IPS-18c (cell line): ENCODE measurements around the gene GFM2.
"Not testable (repeated sequence)": the region's sequence is repeated elsewhere in the genome, so short reads cannot be mapped to it uniquely, and the experiment has no call there.

ENCODE experiments used
- H3K4me3 ChIP-seq: 2 replicates; pipeline ENCODE4 v1.7.0; 2013; ENCODE audit warnings: low read depth, mild to moderate bottlenecking, low read length, moderate library complexity; ENCODE audit not compliant: insufficient read depth
- H3K9me3 ChIP-seq: one replicate; pipeline ENCODE4 v1.6.1; 2013; ENCODE audit warnings: mild to moderate bottlenecking, low read length, moderate library complexity; ENCODE audit not compliant: control insufficient read depth, insufficient read depth

GFM2 gene

DNA sequence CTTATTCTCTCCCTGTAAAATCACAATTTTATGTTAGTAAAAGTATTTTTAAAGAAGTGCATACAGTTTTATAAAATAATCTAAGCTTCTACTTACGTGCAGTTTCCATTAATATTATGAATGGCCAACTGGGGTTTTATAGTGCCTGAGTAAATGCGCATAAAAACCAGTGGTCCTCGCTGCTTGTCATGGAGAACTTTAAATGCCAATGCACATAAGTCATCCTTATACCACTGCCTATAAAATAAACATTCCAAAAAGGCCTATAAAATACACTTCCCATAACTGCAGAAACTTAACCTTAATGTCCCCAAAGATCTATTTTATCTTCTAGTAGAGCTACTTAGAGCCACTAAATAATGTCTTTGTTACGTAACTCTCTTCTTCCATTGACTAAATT, 28.5 kb downstream of the GFM2 start:
- no peak overlapping the region for H3K4me3 ChIP-seq
- no peaks in the 10 kb centered on the region for H3K9me3 ChIP-seq

- H3K4me3 ChIP-seq = no peak overlapping the region
- H3K9me3 ChIP-seq = peaks cover 2% of the 10 kb centered on the region
Measured at GRCh38 chr5:74736759-74737158, 30.2 kb downstream of the GFM2 start.

DNA sequence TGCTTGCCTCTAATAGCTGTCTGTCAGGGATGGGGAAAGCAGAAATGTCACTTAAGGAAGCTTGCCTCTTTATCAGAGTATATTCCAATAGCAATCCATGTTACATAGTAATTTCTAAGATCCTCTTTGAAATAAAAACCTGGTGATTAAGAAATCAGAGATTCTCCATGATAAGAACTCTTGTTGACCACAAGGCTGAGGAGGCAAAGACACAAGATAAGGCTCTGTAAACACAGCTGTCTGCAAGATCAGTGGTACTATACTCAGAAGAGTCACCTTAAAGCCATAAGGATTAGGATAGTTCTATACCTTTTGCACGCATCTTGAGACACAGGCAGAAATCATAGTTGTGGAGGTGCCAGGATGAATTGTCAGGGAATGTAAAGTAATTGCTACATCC, 41.6 kb downstream of the GFM2 start:
- Histone ChIP-seq H3K4me3 (no peak overlapping the region), H3K9me3 (no peaks in the 10 kb centered on the region)

- H3K9me3 ChIP-seq = no peaks in the 10 kb centered on the region
Measured at GRCh38 chr5:74722271-74722670, 44.6 kb downstream of the GFM2 start.

GRCh38 chr5:74717596-74717995, 49.3 kb downstream of the GFM2 start:
- Histone ChIP-seq H3K9me3 (no peaks in the 10 kb centered on the region), H3K4me3 (no peak overlapping the region)

More at GRCh38 chr5:74722271-74722670, 44.6 kb downstream of the GFM2 start:
- no peak overlapping the region for H3K4me3 ChIP-seq

DNA sequence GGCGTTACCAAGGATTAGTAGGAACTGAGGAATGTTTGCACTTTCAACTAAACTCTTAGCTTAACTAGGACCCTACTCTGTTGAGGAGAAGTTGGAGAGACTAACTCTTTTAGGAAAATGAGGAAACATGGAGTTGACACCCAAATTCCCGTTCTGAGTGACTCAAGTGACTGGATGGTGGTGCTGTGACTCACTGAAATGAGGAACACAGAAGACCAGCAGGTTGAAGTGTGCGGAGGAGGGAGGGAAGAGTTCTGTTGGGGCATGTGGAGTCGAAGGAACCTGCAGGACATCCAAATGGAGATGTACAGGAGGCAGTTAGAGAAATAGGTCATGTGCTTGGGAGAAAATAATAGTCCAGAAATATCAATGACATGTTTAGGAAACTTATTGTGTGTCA, 73.7 kb downstream of the GFM2 start:
- no peak overlapping the region for H3K4me3 ChIP-seq
- H3K9me3 ChIP-seq = no peaks in the 10 kb centered on the region

DNA sequence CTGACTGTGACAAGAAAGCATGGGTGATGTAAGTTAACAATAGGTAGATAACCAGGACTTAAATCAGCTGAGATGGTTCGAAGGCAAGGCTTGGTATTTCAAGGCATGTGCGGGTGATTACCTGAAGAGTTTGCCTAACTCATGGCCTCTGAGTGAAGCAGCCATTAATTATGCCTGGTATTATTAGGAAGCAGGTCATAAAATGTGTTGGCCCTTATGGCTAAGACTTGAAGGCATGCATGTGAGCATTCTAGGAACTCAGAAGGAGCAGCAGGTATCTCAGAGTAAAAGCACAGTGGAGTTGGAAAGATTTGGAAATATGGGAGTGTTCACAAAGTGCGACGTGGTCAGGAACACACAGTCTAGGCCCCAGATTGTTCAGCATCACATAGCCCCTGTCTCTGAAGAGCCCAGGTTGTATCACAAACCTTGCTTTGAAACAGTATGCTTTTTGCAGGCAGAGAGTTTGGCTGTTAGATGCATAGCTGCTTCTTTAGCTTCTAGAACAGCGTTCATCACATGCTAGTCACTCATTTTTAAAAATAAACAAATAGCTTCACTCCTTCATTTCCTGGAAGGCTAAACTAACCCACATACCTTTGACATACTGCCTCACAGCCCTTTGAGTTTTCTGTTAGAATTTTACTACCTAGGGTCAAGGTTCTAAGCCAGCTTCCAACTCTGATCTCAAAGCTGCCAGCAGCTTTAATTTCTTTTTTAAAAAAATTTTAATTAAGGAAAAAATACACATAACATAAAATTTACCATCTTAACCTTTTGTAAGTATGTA, 79.8 kb downstream of the GFM2 start:
- Histone ChIP-seq H3K4me3 (no peak overlapping the region), H3K9me3 (no peaks in the 10 kb centered on the region)

- Histone ChIP-seq H3K9me3 (no peaks in the 10 kb centered on the region), H3K4me3 (peak overlapping the region; percentile 77)
Measured at GRCh38 chr5:74685979-74686631, 80.8 kb downstream of the GFM2 start.

- peak within 1 kb of the TSS; percentile 77 for H3K4me3 ChIP-seq
- H3K9me3 ChIP-seq = no peaks in the 10 kb centered on the region
Measured at GRCh38 chr5:74684900-74685851, 81.7 kb downstream of the GFM2 start, which contains the start of gene HEXB. Gene HEXB (plus strand): TSS chr5:74685233. CDS start chr5:74685261, 28 bp downstream.

- Histone ChIP-seq H3K9me3 (no peaks in the 10 kb centered on the region), H3K4me3 (no peak overlapping the region)
Measured at GRCh38 chr5:74679966-74680365, 87.0 kb downstream of the GFM2 start.

- not testable (repeated sequence) for H3K9me3 ChIP-seq, H3K4me3 ChIP-seq
Measured at GRCh38 chr5:74679300-74679699, 87.6 kb downstream of the GFM2 start.

GRCh38 chr5:74678123-74678522, 88.8 kb downstream of the GFM2 start:
- not testable (repeated sequence) for H3K9me3 ChIP-seq, H3K4me3 ChIP-seq

GRCh38 chr5:74676466-74676865, 90.5 kb downstream of the GFM2 start:
- not testable (repeated sequence) for H3K9me3 ChIP-seq, H3K4me3 ChIP-seq

- Histone ChIP-seq H3K9me3 (no peaks in the 10 kb centered on the region), H3K4me3 (no peak overlapping the region)
Measured at GRCh38 chr5:74673011-74673790, 93.7 kb downstream of the GFM2 start.

DNA sequence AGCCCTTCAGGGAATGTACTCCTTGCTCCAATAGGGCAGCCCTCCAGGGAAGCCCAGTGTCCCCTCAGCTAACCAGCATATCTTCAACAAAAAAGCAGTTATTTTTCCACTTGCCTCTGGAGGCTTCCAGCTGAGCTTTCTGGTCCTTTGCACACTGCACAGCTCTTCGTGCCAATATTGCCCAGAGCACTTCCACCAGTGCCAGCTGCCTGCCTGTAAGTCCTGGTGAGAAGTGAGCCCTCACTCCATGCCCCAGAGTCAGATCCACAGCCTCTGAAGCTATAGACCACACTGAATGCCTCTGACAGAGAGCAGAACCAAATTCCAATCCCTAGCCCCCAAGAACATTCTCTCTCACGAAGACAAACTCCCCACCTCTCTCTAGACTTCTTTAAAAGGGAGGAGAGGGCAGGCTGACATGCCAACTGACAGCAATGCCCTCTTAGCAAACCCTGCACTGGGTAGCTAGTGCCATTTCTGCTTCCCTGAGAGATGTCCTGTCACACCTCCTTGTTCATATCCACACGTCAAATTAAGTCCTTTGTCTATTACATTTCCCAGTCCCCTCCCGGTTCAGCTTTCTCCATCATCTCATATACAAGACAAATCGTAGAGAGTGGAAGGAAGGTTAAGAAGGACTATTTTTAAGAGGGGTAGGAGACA, 94.6 kb downstream of the GFM2 start:
- Histone ChIP-seq H3K9me3 (no peaks in the 10 kb centered on the region), H3K4me3 (no peak overlapping the region)
